ENCODE data around the gene KAZN. TPM values are rescaled to one million over a fixed set of nuclear protein-coding genes. Genes with fewer than 3 reads are reported as not detected.

KAZN gene
- total RNA-seq, 2 donors from 2014 or later, result 3.4 to 12.2 TPM

- 87 to 94% methylated on average over 3 to 13 of the region's 13 CpGs for WGBS, 2 donors
- no peak overlapping the region for H3K4me3 ChIP-seq
- intact Hi-C loops (cut with DNase I), result no loop called here
- no peaks in the 10 kb centered on the region for H3K9me3 ChIP-seq
- no peaks in the 10 kb centered on the region for H3K36me3 ChIP-seq (replicated peaks in 1 of 2; ENCODE audit: insufficient read depth in 1 of 2, low read depth in 2 of 2)
- no peak for DNase-seq
- peaks cover 35% of the 10 kb centered on the region for H3K4me1 ChIP-seq
- H3K27me3 ChIP-seq, result no peaks in the 10 kb centered on the region
- TF ChIP-seq CTCF (IDR thresholded peaks at IDR 0.05) (no peak), POLR2A (IDR thresholded peaks at IDR 0.05) (no peak)
- no peak overlapping the region for H3K27ac ChIP-seq
- no peak for ATAC-seq
Observed at GRCh38 chr1:15114884-15115283, 516.4 kb downstream of the KAZN start.

- DNase-seq (no peak), ATAC-seq (no peak)
- H3K27ac ChIP-seq, result peak overlapping the region in 1 of 4 donors; percentile 54
- no peaks in the 10 kb centered on the region for H3K9me3 ChIP-seq
- H3K36me3 ChIP-seq (replicated peaks in 1 of 2; ENCODE audit: insufficient read depth in 1 of 2, low read depth in 2 of 2), result no peaks in the 10 kb centered on the region
- peaks cover 35% of the 10 kb centered on the region for H3K4me1 ChIP-seq
- WGBS, 2 donors, result 78 to 86% methylated on average over 15 of the region's 15 CpGs
- H3K4me3 ChIP-seq, result no peak overlapping the region
- intact Hi-C loops (cut with DNase I), result no loop called here
- H3K27me3 ChIP-seq, result no peaks in the 10 kb centered on the region
- no peak for TF ChIP-seq POLR2A (IDR thresholded peaks at IDR 0.05)
- TF ChIP-seq CTCF (IDR thresholded peaks at IDR 0.05), result no peak
Observed at GRCh38 chr1:15115542-15116330, 517.3 kb downstream of the KAZN start.

- peak; percentile 80 for ATAC-seq
- no peak overlapping the region for H3K4me3 ChIP-seq
- no peaks in the 10 kb centered on the region for H3K9me3 ChIP-seq
- peaks cover 35% of the 10 kb centered on the region for H3K4me1 ChIP-seq
- H3K36me3 ChIP-seq (replicated peaks in 1 of 2; ENCODE audit: insufficient read depth in 1 of 2, low read depth in 2 of 2), result no peaks in the 10 kb centered on the region
- WGBS, 2 donors, result 11 to 24% methylated on average over 5 of the region's 5 CpGs
- DNase-seq, result peak; percentile 68 to 85 (median 77)
- intact Hi-C loops (cut with DNase I), result no loop called here
- H3K27me3 ChIP-seq, result no peaks in the 10 kb centered on the region
- H3K27ac ChIP-seq, result peak overlapping the region in 3 of 4 donors; percentile 22 to 59 (median 54)
- TF ChIP-seq POLR2A (IDR thresholded peaks at IDR 0.05), result no peak
Observed at GRCh38 chr1:15116966-15117365, 518.5 kb downstream of the KAZN start.

GRCh38 chr1:15117671-15118325, 519.3 kb downstream of the KAZN start:
- Histone ChIP-seq H3K36me3 (replicated peaks in 1 of 2; ENCODE audit: insufficient read depth in 1 of 2, low read depth in 2 of 2) (no peaks in the 10 kb centered on the region), H3K27me3 (no peaks in the 10 kb centered on the region), H3K9me3 (no peaks in the 10 kb centered on the region), H3K4me1 (peaks cover 35% of the 10 kb centered on the region), H3K4me3 (no peak overlapping the region), H3K27ac (peak overlapping the region in 3 of 4 donors; percentile 22 to 59 (median 54))
- ATAC-seq, result no peak
- no peak for DNase-seq
- 71 to 76% methylated on average over 8 of the region's 8 CpGs for WGBS, 2 donors
- TF ChIP-seq POLR2A (IDR thresholded peaks at IDR 0.05), result no peak
- TF ChIP-seq CTCF (IDR thresholded peaks at IDR 0.05), result no peak
- intact Hi-C loops (cut with DNase I), result no loop called here

GRCh38 chr1:15118579-15118978, 520.1 kb downstream of the KAZN start:
- intact Hi-C loops (cut with DNase I), result no loop called here
- ATAC-seq, result peak; percentile 57
- no peak overlapping the region for H3K4me3 ChIP-seq
- H3K4me1 ChIP-seq, result peaks cover 35% of the 10 kb centered on the region
- 36 to 52% methylated on average over 8 of the region's 8 CpGs for WGBS, 2 donors
- no peaks in the 10 kb centered on the region for H3K9me3 ChIP-seq
- peak overlapping the region in 1 of 4 donors; percentile 25 for H3K27ac ChIP-seq
- no peaks in the 10 kb centered on the region for H3K27me3 ChIP-seq
- no peaks in the 10 kb centered on the region for H3K36me3 ChIP-seq (replicated peaks in 1 of 2; ENCODE audit: insufficient read depth in 1 of 2, low read depth in 2 of 2)
- peak; percentile 46 to 67 (median 60) for DNase-seq
- TF ChIP-seq CTCF (IDR thresholded peaks at IDR 0.05), result no peak
- TF ChIP-seq POLR2A (IDR thresholded peaks at IDR 0.05), result no peak

Measured in body of pancreas (tissue), 4 donors.